Measurements from ENCODE around the gene TIAM1.

TIAM1 gene

DNA sequence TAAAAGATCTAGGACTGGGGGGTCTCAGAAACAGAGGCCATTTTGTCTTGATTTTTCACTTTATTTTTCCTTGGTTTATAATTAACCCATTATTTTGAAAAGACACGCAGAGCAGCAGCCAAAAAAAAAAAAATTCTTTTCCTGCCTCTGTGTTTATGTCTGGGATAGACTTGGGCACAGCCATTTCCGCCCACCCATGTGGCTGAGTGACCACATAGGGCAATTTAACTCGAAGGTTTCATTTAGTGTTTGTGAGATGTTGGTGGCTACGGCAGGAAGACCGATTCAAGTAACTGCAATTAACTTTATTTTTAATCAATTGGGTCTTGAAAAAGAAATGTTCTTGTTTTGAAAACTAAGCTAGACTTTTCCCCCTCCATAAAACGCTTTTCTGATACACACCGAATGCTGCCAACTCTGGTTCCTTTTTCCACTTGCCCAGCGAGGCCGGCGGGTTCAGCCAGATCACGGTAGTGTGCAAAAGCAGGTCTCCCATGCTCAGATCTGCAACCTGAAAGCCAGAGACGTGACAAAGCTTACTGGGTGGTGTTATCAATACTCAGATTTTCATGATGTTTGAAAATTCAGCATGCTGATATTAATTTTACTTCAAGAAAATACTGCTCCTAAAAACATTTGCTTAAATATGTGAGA is 208.4 kb downstream of the TIAM1 start:
- no peak for DNase-seq (ENCODE audit: low spot score)

DNA sequence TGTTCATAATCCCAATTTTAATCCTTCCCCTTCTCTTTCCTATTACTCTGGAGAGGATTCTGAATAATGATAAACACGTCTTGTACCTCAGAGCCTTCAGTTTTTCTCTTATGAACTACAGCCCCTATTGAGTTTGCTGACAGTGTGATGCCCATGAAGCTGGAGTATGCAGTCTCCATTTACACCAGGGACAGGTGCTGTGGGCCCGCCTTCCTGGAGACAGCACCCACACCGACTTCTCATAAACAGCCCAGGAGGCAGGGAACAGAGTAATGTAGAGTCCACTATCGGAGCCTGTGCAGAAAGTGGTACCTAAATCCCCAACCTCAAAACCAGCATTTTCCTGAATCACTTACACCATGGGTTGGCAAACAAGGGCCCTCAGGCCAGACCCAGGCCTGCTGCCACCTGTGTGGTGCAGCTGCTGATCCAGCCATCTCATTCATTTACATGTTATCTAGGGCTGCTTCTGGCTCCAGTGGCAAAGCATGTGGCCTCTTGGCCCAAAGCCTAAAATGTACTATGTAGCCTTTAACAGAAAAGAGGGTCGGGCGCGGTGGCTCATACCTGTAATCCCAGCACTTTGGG is 210.7 kb downstream of the TIAM1 start:
- DNase-seq (ENCODE audit: low spot score): no peak

DNA sequence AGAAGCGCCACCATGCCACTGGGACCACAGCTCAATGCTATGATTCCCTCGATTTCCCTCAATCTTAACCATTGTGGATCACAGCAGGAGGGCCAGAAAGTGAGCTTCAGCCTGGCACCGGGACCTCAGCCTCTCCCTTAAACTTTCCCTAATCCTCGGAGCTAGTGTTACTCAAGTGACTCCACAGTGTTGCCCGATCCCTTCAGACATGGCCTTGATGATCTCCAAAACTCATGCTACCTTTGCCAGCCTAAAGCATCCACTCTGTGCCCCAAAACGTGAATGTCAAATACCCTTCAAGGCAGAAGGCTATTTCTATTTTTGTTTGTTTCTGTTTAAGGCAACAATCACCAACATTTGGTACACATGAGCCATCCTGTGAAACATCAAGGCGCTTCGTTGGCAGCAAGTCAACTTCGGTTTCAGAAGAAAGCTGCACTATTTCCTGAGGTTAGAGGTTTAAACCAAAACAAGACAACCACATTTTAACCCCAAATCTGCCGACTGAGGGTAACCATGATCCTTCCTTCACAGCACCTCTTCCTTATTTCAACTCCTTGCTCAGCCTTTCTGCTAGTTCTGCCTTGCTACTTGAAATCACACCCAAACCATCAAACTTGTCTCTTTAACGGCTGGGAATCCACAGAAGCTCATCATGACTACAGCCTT is 211.4 kb downstream of the TIAM1 start:
- no peak for DNase-seq (ENCODE audit: low spot score)

DNA sequence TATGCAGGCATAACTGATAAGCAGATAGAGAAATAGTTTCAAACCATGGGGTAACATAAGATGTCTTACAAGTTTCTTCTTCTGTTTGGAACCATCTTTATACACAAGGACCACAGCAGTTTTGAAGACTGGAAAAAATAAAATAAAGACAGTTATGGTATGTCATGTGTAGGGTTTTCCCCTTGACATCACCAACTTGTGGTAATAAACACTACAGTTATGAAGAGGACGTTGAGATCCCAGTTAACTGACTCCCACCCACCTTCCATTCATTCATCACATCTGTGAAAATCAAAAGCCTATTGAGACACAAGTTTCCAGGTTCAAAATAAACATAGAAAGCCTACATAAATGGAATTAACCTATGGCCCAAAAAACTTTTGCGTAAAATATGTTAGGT is 213.2 kb downstream of the TIAM1 start:
- no peak for DNase-seq (ENCODE audit: low spot score)

DNA sequence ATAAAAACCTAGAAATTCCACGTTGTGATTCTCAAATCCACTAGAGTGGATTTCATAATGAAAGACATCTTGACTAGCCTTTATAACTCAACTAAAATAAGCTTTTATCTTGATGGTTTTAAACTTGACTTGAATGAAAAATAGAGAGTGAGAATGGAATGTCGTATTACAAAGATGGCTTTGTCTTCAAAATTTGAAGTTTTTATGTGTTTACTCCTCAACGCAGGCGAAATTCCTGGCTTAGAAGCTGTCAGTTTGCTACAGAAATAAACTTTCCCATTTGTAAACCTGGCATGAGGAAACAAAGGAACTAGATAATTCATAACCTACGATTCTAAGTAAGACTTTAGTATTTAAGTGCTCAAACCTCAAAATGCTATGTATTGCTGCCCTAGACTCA is 215.8 kb downstream of the TIAM1 start:
- no peak for DNase-seq (ENCODE audit: low spot score)

DNA sequence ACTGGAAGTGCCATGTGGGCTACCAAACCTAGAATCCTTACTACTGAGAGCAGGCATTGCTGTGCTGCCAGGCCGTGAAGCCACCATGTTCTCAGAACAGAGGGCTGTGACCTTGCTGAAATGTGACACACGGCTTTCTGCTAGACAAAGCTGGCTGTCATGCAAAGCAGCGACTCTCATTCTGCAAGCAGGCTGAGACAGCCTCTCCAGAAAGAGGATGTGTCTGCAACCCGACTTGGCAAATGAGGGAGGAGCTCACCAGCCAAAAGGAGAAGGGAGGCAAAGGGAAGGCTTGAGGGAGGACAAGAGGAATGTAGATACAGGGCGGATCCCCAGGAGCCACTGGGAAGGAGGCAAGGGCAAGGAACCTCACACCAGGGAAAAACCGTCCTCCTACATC is 220.1 kb downstream of the TIAM1 start:
- no peak for DNase-seq (ENCODE audit: low spot score)

DNA sequence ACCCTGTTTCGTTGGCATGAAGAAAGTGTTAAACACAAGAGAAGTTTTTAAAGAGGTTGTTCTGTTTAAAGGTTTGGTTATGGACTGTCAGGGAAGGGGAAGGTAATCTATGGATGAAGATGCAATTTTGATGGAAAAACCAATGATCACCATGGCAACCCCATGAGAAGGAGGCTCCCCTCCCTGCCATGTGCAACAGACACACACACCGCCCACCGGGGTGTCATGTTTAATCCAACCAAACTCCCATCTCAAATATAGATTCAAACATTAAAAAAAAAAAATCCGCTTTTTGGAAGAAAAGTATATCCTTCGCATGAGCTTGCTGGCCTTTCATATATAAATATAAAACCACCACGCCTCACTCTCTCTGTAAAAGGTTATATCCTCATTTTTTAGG is 224.9 kb downstream of the TIAM1 start:
- no peak for DNase-seq (ENCODE audit: low spot score)

- DNase-seq (ENCODE audit: low spot score): no peak
These were observed 226.7 kb downstream of the TIAM1 start for GRCh38 chr21:31117128-31117916.

DNA sequence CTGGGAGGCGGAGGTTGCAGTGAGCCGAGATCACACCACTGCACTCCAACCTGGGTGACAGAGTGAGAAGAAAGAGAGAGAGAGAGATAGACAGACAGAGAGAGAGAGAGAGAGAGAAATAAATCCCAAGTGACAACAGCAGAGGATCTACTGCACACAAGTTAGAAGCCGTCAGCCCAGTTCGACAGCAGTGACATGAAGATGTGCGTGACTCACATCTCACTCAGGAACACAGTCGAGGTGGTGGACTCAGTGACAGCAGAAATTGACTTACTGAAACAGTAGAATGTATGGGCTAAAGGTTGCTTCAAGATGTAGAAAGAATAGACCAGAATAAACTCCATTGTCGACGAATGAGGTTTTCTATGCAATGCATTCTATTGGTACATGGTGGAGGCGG is 228.8 kb downstream of the TIAM1 start:
- DNase-seq (ENCODE audit: low spot score): no peak

GRCh38 chr21:31111093-31111492 is 233.0 kb downstream of the TIAM1 start:
- no peak for DNase-seq (ENCODE audit: low spot score)

- DNase-seq (ENCODE audit: low spot score): no peak
These were observed 233.6 kb downstream of the TIAM1 start for GRCh38 chr21:31110430-31110829.

GRCh38 chr21:31107871-31108270 is 236.2 kb downstream of the TIAM1 start:
- DNase-seq (ENCODE audit: low spot score): no peak

- no peak for DNase-seq (ENCODE audit: low spot score)
These were observed 236.8 kb downstream of the TIAM1 start for GRCh38 chr21:31107176-31107785.

DNA sequence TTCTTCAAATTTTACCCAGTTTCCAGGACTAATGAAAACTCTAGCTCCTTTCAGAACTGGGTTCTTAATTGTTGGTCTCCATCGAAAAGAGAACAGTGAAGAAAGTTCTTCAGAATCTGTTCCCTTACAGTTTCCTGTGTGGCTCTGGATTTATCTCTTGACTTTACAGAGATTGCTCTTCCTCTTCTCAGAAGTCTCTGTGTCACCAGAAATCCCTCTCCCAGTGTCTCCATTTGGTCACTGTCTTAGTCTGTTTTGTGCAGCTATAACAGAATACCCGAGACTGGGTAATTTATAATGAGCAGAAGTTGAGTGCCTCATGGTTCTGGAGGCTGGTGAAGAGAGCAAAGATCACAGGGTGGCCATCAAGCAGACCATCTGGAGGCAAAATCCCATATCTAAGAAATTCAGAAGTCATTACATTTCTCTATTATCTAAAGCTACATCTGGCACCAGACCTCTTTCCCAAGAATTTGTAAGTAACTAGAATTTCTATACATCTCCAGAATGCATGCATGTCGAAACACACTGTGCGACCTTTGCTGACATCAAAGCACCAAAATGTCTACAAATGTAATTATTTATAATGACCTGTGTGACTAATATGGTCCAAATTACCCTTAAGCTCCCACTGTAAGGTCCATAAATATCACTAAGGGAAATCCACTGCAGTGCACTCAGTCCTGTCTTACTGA is 240.3 kb downstream of the TIAM1 start:
- DNase-seq (ENCODE audit: low spot score): no peak

- DNase-seq (ENCODE audit: low spot score): no peak
These were observed 240.9 kb downstream of the TIAM1 start for GRCh38 chr21:31103163-31103562.

DNA sequence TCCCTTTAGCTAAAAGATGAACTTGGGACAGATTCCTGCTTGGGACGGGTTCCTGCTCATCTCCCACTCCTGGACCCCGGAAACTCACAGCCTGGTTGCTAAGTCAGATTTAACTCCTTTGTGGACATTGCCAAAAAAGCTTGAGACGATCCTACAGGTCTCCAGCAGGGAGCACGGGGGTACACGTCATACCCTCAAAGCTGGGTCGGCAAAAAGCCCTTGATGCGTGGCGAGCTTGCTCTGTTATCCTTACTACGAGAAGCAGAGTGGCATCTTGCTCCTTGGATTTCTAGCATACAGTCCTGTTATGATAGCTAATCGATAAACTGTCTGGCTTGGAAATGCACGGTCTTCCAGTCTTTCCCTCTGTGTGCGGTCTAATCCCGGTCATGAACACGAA is 244.9 kb downstream of the TIAM1 start:
- no peak for DNase-seq (ENCODE audit: low spot score)

DNA sequence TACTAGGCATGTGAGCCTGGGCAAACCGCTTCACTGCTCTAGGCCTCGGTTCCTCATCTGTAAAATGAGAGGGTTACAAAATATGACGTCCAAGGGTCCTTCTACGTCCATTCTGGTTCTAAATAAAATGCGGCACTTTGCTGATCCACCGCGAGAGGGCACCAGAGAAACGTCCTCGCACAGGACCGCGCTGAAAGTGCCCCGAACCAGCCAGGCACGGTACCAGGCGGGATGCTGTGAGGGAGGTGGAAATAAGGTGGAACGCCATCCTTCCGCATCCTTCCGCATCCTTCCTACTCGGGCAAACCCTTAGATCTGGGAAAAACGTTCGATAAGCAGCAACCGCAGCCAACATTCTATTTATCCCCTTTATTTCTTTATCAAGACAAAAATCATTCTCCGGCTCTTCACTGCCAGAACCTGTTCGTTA is 245.5 kb downstream of the TIAM1 start:
- DNase-seq (ENCODE audit: low spot score): no peak

DNA sequence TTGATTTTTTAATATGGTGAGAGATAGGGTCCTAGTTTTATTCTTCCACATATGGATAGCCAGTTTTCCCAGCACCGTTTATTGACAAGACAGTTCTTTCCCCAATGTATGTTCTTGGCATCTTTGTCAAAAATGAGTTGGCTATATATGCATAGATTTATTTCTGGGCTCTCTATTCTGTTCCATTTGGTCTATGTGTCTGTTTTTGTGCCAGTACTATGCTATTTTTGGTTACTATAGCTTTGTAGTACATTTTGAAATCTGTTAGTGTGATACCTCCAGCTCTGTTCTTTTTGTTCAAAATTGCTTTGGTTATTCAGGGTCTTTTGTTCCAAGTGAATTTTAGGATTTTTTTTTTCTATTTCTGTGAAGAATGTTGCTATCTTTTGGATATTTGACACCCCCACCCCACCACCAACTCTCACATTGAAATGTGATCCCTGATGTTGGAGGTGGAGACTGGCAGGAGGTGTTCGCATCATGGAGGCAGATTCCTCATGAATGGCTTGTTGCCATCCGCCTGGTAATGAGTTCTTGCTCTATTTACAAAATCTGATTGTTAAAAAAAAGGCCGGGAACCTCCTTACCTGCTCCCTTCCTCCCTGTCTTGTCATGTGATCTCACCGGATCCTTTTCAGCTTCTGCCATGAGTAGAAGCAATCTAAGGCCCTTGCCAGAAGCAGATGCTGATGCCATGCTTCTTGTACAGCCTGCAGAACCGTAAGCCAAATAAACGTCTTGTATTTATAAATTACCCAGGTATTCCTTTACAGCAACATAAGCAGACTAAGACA is 251.0 kb downstream of the TIAM1 start:
- no peak for DNase-seq (ENCODE audit: low spot score)

GRCh38 chr21:31090376-31090775 is 253.7 kb downstream of the TIAM1 start:
- no peak for DNase-seq (ENCODE audit: low spot score)

- no peak for DNase-seq (ENCODE audit: low spot score)
These were observed 255.6 kb downstream of the TIAM1 start for GRCh38 chr21:31088474-31088751.
